K562 (cell line): ENCODE measurements around the gene KCNJ9. TPM values are rescaled to one million over a fixed set of nuclear protein-coding genes. Genes with fewer than 3 reads are reported as not detected.

Source experiments
- CEBPB ChIP-seq: fragments of 450-650 bp; IDR thresholded peaks from 2 replicates; pipeline ENCODE4 v1.6.1; 2016; ENCODE audit warnings: missing genetic modification characterization, missing compliant biosample characterization
- CHCHD3 ChIP-seq: fragments of 250-450 bp; sonication (Bioruptor Pico); IDR thresholded peaks from 2 replicates; pipeline ENCODE4 v2.1.2; 2022; ENCODE audit warnings: mild to moderate bottlenecking
- FOXK2 ChIP-seq, 2 experiments: fragments of 450-650 bp; IDR thresholded peaks in 1 of 2; conservative IDR thresholded peaks in 1 of 2; 2 replicates each; pipeline ENCODE4 v1.6.1; 2016; ENCODE audit warnings: low read depth in 2 of 2, mild to moderate bottlenecking in 1 of 2
- SAFB2 ChIP-seq: fragments of 200-400 bp; formaldehyde crosslinking; IDR thresholded peaks from 2 replicates; pipeline ENCODE4 v1.6.1; 2018; ENCODE audit warnings: borderline replicate concordance, low read length, low read depth, moderate library complexity; ENCODE audit not compliant: severe bottlenecking
- SNIP1 ChIP-seq: fragments of 450-650 bp; IDR thresholded peaks from 2 replicates; pipeline ENCODE4 v1.7.1; 2017; ENCODE audit warnings: low read depth, mild to moderate bottlenecking
- TBP ChIP-seq: optimal IDR thresholded peaks from 2 replicates; pipeline ENCODE3; 2011; ENCODE audit warnings: low read depth, low read length, improper control_type of control experiment
- ZNF384 ChIP-seq: IDR thresholded peaks from 2 replicates; pipeline ENCODE4 v1.6.1; 2012; ENCODE audit warnings: low read depth, low read length, improper control_type of control experiment
- polyA plus RNA-seq, 8 experiments: library from polyadenylated mRNA; depleted of rRNA in 4 of 8; stranded (reverse) in 5 of 8; unstranded in 3 of 8; fragments of >200 nt; fragmentation: Nextera tagmentation in 2 of 8; fragmentation: Illumina TruSeq in 1 of 8; extraction: Ambion mirVana in 2 of 8; extraction: Trizol in 1 of 8; gene quantifications; 2 replicates each; pipeline versions ENCODE4 v1.2.1 to v1.2.3, GENCODE V29; 2011 to 2014; ENCODE audit warnings: inconsistent platforms in 1 of 8, missing spikeins in 1 of 8
- total RNA-seq, 7 experiments: library from RNA; depleted of rRNA in 6 of 7; stranded (reverse); fragments of >200 nt in 6 of 7; fragmentation: Illumina TruSeq in 2 of 7; extraction: Trizol in 2 of 7; gene quantifications; 2 replicates each; pipeline versions ENCODE4 v1.2.1 to v1.2.3, GENCODE V29; 2011 to 2021; ENCODE audit warnings: low replicate concordance in 1 of 7
- TF ChIP-seq, protein P1 (sequence below): sonication (generic); formaldehyde crosslinking; IDR thresholded peaks from 2 replicates; pipeline ENCODE4 v1.9.0; 2022; ENCODE audit warnings: mild to moderate bottlenecking, missing genetic modification reagents
- TF ChIP-seq, protein P2 (sequence below): fragments of 250-450 bp; sonication (Bioruptor Pico); IDR thresholded peaks from 2 replicates; pipeline ENCODE4 v1.4.0; 2020
- TF ChIP-seq, protein P3 (sequence below): fragments of 450-650 bp; IDR thresholded peaks from 2 replicates; pipeline ENCODE4 v1.6.1; 2017; ENCODE audit warnings: antibody characterized with exemption, mild to moderate bottlenecking
- TF ChIP-seq, protein P4 (sequence below): fragments of 250-450 bp; sonication (Bioruptor Pico); IDR thresholded peaks from 2 replicates; pipeline ENCODE4 v1.8.0; 2022; ENCODE audit warnings: moderate library complexity, mild to moderate bottlenecking, inconsistent platforms

KCNJ9 gene
- total and polyA plus RNA-seq, 9 of the 15 experiments (the other 6 are each of a cell fraction or from before 2014, with no cell fraction given) = not detected

DNA sequence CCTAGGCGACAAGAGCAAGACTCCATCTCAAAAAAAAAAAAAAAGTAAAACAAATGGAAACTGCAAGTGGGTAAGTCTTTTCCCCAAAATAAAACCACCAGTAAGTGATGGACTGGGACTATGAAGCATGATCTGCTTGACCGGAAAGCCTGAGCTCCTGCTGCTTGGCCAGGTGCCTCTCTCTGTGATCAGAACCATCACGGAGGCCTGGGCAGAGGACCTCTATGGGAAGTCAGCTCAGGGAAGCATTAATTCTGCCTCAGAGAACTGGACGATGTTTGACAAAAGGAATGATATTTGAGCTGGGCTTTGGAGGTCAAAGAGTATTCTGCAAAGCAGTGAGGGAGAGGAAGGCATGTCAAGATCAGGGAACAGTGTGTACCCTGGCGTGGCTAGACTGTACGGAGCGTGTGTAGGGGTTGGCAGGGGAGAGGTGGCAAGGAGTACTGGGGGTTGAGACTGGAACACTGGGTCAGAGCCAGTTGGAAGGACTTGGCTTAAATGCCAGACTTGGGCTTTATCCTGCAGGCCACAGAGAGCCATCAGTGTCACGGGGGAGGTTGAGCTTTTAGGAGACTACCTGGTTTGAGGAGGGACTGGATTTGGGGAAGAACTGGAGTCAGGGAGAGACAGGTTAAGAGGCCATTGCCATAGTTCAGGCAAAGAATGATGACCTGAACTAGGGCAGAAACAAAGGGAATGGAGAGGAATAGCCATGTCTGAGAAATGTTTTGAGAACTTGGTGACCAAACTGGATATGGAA is 50.6 kb downstream of the KCNJ9 start (continued):
- TF ChIP-seq FOXK2 (conservative IDR thresholded peaks at IDR 0.05 in 1 of 2, IDR thresholded peaks at IDR 0.05 in 1 of 2; ENCODE audit: low read depth in 2 of 2) = no peak
- no peak for TF ChIP-seq TBP
- TF ChIP-seq CHCHD3 (CRISPR knock-in tag) = no peak
- TF ChIP-seq, protein P1, sequence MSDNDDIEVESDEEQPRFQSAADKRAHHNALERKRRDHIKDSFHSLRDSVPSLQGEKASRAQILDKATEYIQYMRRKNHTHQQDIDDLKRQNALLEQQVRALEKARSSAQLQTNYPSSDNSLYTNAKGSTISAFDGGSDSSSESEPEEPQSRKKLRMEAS (CRISPR knock-in tag) = no peak
- TF ChIP-seq SAFB2 = no peak
- TF ChIP-seq ZNF384 = no peak
- TF ChIP-seq, protein P2, sequence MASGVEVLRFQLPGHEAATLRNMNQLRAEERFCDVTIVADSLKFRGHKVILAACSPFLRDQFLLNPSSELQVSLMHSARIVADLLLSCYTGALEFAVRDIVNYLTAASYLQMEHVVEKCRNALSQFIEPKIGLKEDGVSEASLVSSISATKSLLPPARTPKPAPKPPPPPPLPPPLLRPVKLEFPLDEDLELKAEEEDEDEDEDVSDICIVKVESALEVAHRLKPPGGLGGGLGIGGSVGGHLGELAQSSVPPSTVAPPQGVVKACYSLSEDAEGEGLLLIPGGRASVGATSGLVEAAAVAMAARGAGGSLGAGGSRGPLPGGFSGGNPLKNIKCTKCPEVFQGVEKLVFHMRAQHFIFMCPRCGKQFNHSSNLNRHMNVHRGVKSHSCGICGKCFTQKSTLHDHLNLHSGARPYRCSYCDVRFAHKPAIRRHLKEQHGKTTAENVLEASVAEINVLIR = no peak
- TF ChIP-seq, protein P3, sequence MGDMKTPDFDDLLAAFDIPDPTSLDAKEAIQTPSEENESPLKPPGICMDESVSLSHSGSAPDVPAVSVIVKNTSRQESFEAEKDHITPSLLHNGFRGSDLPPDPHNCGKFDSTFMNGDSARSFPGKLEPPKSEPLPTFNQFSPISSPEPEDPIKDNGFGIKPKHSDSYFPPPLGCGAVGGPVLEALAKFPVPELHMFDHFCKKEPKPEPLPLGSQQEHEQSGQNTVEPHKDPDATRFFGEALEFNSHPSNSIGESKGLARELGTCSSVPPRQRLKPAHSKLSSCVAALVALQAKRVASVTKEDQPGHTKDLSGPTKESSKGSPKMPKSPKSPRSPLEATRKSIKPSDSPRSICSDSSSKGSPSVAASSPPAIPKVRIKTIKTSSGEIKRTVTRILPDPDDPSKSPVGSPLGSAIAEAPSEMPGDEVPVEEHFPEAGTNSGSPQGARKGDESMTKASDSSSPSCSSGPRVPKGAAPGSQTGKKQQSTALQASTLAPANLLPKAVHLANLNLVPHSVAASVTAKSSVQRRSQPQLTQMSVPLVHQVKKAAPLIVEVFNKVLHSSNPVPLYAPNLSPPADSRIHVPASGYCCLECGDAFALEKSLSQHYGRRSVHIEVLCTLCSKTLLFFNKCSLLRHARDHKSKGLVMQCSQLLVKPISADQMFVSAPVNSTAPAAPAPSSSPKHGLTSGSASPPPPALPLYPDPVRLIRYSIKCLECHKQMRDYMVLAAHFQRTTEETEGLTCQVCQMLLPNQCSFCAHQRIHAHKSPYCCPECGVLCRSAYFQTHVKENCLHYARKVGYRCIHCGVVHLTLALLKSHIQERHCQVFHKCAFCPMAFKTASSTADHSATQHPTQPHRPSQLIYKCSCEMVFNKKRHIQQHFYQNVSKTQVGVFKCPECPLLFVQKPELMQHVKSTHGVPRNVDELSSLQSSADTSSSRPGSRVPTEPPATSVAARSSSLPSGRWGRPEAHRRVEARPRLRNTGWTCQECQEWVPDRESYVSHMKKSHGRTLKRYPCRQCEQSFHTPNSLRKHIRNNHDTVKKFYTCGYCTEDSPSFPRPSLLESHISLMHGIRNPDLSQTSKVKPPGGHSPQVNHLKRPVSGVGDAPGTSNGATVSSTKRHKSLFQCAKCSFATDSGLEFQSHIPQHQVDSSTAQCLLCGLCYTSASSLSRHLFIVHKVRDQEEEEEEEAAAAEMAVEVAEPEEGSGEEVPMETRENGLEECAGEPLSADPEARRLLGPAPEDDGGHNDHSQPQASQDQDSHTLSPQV = no peak
- no peak for TF ChIP-seq CEBPB (tag)
- TF ChIP-seq SNIP1 = no peak
- TF ChIP-seq, protein P4, sequence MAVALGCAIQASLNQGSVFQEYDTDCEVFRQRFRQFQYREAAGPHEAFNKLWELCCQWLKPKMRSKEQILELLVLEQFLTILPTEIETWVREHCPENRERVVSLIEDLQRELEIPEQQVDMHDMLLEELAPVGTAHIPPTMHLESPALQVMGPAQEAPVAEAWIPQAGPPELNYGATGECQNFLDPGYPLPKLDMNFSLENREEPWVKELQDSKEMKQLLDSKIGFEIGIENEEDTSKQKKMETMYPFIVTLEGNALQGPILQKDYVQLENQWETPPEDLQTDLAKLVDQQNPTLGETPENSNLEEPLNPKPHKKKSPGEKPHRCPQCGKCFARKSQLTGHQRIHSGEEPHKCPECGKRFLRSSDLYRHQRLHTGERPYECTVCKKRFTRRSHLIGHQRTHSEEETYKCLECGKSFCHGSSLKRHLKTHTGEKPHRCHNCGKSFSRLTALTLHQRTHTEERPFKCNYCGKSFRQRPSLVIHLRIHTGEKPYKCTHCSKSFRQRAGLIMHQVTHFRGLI (CRISPR knock-in tag) = no peak
